Cardiac septum (tissue), 1 donor: ENCODE data around the gene HOXC13. TPM values are rescaled to one million over a fixed set of nuclear protein-coding genes. Genes with fewer than 3 reads are reported as not detected.

Experiments used
- DNase-seq: peaks from one replicate; pipeline ENCODE4 v3.0.0-alpha.2; 2020; ENCODE audit warnings: low spot score
- intact Hi-C: fragments of 100-400 bp; cut with DNase I; formaldehyde crosslinking; loops from one replicate; pipeline ENCODE4 v1.14.0; 2022
- total RNA-seq: library from RNA; stranded (reverse); fragmentation: NEBNext Ultra II Directional; extraction: Animal tissue kit (Norgen Biotek cat#: 25700); gene quantifications from one replicate; pipeline ENCODE4 v1.2.1, GENCODE V29; 2021
- donor health status: DM: no; HTN: no; CAD: no.

HOXC13 gene
- total RNA-seq, 1 donor from 2014 or later = not detected

GRCh38 chr12:53977596-53978445, 39.2 kb downstream of the HOXC13 start:
- intact Hi-C loops = no loop called here
- DNase-seq = no peak

- no peak for DNase-seq
- intact Hi-C loops = no loop called here
Measured at GRCh38 chr12:53978477-53979356, 40.1 kb downstream of the HOXC13 start.

- intact Hi-C loops = no loop called here
- DNase-seq = no peak
Measured at GRCh38 chr12:53980104-53980801, 41.6 kb downstream of the HOXC13 start.

GRCh38 chr12:53980802-53981496, 42.3 kb downstream of the HOXC13 start:
- DNase-seq = no peak
- intact Hi-C loops = no loop called here

GRCh38 chr12:53981634-53982565, 43.3 kb downstream of the HOXC13 start:
- intact Hi-C loops = no loop called here
- DNase-seq = no peak

GRCh38 chr12:53982648-53983567, 44.3 kb downstream of the HOXC13 start:
- DNase-seq = no peak
- intact Hi-C loops = no loop called here

GRCh38 chr12:53983568-53983949, 44.9 kb downstream of the HOXC13 start:
- intact Hi-C loops = no loop called here

GRCh38 chr12:53983950-53984572, 45.4 kb downstream of the HOXC13 start:
- DNase-seq = no peak
- intact Hi-C loops = no loop called here

More at GRCh38 chr12:53983568-53983949, 44.9 kb downstream of the HOXC13 start:
- no peak for DNase-seq

GRCh38 chr12:53984901-53985691, 46.5 kb downstream of the HOXC13 start, which contains the start of gene HOXC10:
TSS of gene HOXC10 (plus strand) at chr12:53985146. CDS start at chr12:53985260, 114 bp downstream.
- intact Hi-C loops = no loop called here
- no peak for DNase-seq

GRCh38 chr12:53985692-53985993, 47.0 kb downstream of the HOXC13 start:
- DNase-seq = no peak
- intact Hi-C loops = no loop called here

GRCh38 chr12:53985994-53986685, 47.5 kb downstream of the HOXC13 start:
- no peak for DNase-seq
- intact Hi-C loops = no loop called here

GRCh38 chr12:53986686-53987483, 48.3 kb downstream of the HOXC13 start:
- intact Hi-C loops = no loop called here
- no peak for DNase-seq

- DNase-seq = no peak
- intact Hi-C loops = no loop called here
Measured at GRCh38 chr12:53987787-53988230, 49.2 kb downstream of the HOXC13 start.

GRCh38 chr12:53988541-53989226, 50.1 kb downstream of the HOXC13 start:
- intact Hi-C loops = no loop called here
- no peak for DNase-seq
